GDM1 (cell line): ENCODE data around the gene BPTF.
"Not testable (repeated sequence)": the region's sequence is repeated elsewhere in the genome, so short reads cannot be mapped to it uniquely, and the experiment has no call there.

Source experiments
- DNase-seq: peaks from one replicate; lab custom pipeline; 2025; lab: John Stamatoyannopoulos, UW

The BPTF gene

DNA sequence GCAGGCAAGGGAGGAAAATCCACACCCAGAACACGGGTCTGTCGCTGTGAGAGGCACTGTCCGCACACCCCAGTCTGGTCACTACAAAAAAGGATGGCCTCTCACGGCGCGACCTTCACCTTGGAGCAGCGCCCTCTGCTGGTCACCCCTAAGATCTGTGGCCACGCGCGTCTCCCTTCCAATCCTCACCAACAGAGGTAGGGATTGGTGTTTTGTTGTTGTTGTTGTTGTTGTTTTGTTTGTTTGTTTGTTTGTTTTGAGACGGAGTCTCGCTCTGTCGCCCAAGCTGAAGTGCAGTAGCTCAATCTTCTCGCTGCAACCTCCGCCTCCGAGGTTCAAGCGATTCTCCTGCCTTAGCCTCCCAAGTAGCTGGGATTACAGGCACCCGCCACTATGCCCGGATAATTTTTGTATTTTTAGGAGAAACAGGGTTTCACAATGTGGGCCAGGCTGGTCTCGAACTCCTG is 185.9 kb downstream of the BPTF start:
- no peak for DNase-seq

DNA sequence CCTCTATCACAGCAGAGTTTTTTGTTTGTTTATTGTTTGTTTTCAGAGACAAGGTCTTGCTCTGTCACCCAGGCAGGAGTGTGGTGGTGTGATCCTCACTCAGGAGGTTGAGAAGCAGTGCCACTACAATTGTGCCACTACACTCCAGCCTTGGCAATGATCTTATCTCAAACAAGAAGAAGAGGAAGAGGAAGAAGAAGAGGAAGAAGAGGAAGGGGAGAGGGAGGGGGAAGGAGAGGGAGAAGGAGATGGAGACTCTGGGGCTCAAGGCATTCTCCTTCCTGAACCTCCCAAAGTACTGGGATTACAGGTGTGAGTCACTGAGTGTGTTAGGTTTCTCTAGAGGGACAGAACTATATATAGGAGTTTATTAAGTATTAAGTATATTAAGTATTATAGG is 188.1 kb downstream of the BPTF start:
- DNase-seq = no peak

DNA sequence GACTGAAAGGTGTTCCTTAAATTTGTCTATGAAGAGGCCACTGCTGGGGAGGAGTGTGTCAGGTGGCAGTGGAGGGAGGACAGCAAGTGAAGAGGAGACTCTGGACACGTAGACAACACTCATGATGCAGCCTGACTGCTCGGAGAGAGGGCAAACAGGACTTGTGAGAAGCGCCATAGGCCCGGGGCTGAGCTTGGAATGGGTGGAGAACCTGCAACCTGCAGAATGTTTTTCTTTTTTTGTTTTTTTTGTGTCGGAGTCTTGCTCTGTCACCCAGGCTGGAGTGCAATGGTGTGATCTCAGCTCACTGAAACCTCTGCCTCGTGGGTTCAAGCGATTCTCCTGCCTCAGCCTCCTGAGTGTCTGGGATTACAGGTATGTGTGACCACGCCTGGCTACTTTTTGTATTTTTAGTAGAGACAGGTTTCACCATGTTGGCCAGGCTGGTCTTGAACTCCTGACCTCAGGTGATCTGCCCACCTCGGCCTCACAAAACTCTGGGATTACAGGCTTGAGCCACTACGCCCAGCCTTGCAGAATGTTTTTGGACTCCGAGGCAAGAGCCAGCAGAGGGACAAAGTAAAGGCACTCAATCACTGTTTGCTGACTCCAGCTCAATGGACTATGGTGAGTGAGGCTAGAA is 189.9 kb downstream of the BPTF start:
- DNase-seq = no peak

- DNase-seq = no peak
These were observed 191.5 kb downstream of the BPTF start for GRCh38 chr17:68016838-68017237.

DNA sequence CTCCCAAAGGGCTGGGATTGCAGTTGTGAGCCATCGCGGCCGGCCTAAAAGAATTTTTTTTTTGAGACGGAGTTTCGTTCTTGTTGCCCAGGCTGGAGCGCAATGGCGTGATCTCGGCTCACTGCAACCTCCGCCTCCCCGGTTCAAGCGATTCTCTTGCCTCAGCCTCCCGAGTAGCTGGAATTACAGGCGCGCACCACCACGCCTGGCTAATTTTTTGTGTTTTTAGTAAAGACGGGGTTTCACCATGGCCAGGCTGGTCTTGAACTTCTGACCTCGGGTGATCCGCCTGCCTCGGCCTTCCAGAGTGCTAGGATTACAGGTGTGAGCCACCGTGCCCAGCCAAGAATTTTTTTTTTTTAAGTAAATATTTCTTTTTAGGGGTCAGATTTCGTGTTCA is 193.2 kb downstream of the BPTF start:
- DNase-seq = not testable (repeated sequence)

GRCh38 chr17:68019336-68019674 is 194.0 kb downstream of the BPTF start:
- DNase-seq = no peak

GRCh38 chr17:68019675-68020408 is 194.5 kb downstream of the BPTF start:
- DNase-seq = peak; percentile 95

- no peak for DNase-seq
These were observed 195.1 kb downstream of the BPTF start for GRCh38 chr17:68020409-68020756.

GRCh38 chr17:68020791-68021190 is 195.5 kb downstream of the BPTF start:
- not testable (repeated sequence) for DNase-seq

GRCh38 chr17:68021963-68022362 is 196.7 kb downstream of the BPTF start:
- DNase-seq = no peak

DNA sequence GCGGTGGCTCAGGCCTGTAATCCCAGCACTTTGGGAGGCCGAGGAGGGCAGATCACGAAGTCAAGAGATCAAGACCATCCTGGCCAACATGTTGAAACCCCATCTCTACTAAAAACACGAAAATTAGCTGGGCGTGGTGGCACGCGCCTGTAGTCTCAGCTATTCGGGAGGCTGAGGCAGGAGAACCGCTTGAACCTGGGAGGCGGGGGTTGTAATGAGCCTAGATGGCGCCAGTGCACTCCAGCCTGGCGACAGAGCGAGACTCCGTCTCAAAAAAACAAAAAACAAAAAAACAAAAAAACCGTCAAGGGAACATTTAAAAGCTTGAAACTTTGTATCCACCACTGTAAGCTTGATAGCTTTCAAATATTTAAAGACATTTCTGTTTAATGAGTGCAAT is 197.2 kb downstream of the BPTF start:
- DNase-seq = not testable (repeated sequence)

GRCh38 chr17:68029512-68030215 is 204.4 kb downstream of the BPTF start:
- no peak for DNase-seq
